NB4 (cell line): ENCODE measurements around the gene SLC6A6.

Experiments used
- MYC ChIP-seq: IDR thresholded peaks from 2 replicates; pipeline ENCODE4 v1.6.1; 2011; ENCODE audit warnings: low read depth, low read length
- POLR2A ChIP-seq: IDR thresholded peaks from 2 replicates; pipeline ENCODE4 v1.6.1; 2011; ENCODE audit warnings: mild to moderate bottlenecking; ENCODE audit not compliant: insufficient read length; ENCODE audit errors: extremely low read depth
- TF ChIP-seq, protein P1 (sequence below): IDR thresholded peaks from one replicate; pipeline ENCODE4 v1.5.1; 2012; ENCODE audit warnings: low read depth, low read length
- TF ChIP-seq, protein P2 (sequence below): IDR thresholded peaks from 2 replicates; pipeline ENCODE4 v1.6.1; 2011; ENCODE audit warnings: low read depth, low read length

DNA sequence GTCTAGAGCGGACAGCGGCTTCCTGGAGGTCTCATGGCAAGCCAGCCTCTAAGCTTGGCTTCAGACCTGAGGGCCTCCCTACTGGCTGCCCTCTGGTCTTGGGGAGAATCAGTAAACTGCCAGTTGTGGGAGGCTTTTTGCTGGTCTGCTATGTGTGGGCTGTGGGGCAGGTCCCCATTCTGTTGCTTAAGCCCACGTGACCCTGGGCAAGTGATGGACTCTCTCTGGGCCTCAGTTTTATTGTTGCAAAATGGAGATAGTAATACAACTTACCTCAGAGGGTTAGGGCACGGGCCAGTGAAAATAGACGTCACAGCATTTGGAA, 61.7 kb downstream of the SLC6A6 start:
- TF ChIP-seq, protein P1, sequence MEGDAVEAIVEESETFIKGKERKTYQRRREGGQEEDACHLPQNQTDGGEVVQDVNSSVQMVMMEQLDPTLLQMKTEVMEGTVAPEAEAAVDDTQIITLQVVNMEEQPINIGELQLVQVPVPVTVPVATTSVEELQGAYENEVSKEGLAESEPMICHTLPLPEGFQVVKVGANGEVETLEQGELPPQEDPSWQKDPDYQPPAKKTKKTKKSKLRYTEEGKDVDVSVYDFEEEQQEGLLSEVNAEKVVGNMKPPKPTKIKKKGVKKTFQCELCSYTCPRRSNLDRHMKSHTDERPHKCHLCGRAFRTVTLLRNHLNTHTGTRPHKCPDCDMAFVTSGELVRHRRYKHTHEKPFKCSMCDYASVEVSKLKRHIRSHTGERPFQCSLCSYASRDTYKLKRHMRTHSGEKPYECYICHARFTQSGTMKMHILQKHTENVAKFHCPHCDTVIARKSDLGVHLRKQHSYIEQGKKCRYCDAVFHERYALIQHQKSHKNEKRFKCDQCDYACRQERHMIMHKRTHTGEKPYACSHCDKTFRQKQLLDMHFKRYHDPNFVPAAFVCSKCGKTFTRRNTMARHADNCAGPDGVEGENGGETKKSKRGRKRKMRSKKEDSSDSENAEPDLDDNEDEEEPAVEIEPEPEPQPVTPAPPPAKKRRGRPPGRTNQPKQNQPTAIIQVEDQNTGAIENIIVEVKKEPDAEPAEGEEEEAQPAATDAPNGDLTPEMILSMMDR: no peak
- no peak for TF ChIP-seq POLR2A
- no peak for TF ChIP-seq MYC
- TF ChIP-seq, protein P2, sequence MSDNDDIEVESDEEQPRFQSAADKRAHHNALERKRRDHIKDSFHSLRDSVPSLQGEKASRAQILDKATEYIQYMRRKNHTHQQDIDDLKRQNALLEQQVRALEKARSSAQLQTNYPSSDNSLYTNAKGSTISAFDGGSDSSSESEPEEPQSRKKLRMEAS: no peak
